GM19193 (cell line): ENCODE data around the gene USP48.

ENCODE experiments used
- POLR2A ChIP-seq: IDR thresholded peaks from 4 replicates; pipeline ENCODE4 v1.6.1; 2011; ENCODE audit not compliant: insufficient read depth, insufficient read length; ENCODE audit errors: extremely low read depth

Gene USP48

GRCh38 chr1:21818656-21819055 lies 35.7 kb upstream of the USP48 start:
- TF ChIP-seq POLR2A: no peak

- TF ChIP-seq POLR2A: no peak
These were observed 33.8 kb upstream of the USP48 start for GRCh38 chr1:21816602-21817302.

GRCh38 chr1:21815724-21816321 lies 32.9 kb upstream of the USP48 start:
- no peak for TF ChIP-seq POLR2A

- no peak for TF ChIP-seq POLR2A
These were observed 32.1 kb upstream of the USP48 start for GRCh38 chr1:21814981-21815582.

- TF ChIP-seq POLR2A: peak; percentile 15
These were observed 31.4 kb upstream of the USP48 start for GRCh38 chr1:21814241-21814918.

- TF ChIP-seq POLR2A: no peak
These were observed 30.6 kb upstream of the USP48 start for GRCh38 chr1:21813542-21813941.

- no peak for TF ChIP-seq POLR2A
These were observed 28.9 kb upstream of the USP48 start, which contains the start of gene LDLRAD2 for GRCh38 chr1:21811875-21812305. TSS of gene LDLRAD2 (plus strand) at chr1:21812265. CDS start at chr1:21812452, 187 bp downstream.

GRCh38 chr1:21804536-21804935 lies 21.6 kb upstream of the USP48 start:
- TF ChIP-seq POLR2A: no peak

- no peak for TF ChIP-seq POLR2A
These were observed 18.2 kb upstream of the USP48 start for GRCh38 chr1:21801100-21801499.

GRCh38 chr1:21799730-21800129 lies 16.8 kb upstream of the USP48 start:
- TF ChIP-seq POLR2A: no peak

- no peak for TF ChIP-seq POLR2A
These were observed 12.1 kb upstream of the USP48 start for GRCh38 chr1:21795075-21795474.

GRCh38 chr1:21794656-21795055 lies 11.7 kb upstream of the USP48 start:
- TF ChIP-seq POLR2A: no peak

GRCh38 chr1:21793104-21793503 lies 10.2 kb upstream of the USP48 start:
- no peak for TF ChIP-seq POLR2A

- no peak for TF ChIP-seq POLR2A
These were observed 3.7 kb upstream of the USP48 start for GRCh38 chr1:21786640-21787039.
